ENCODE measurements around the gene TARBP2.
"Not testable (repeated sequence)": the region's sequence is repeated elsewhere in the genome, so short reads cannot be mapped to it uniquely, and the experiment has no call there.

Gene TARBP2

GRCh38 chr12:53474077-53474476 lies 27.0 kb upstream of the TARBP2 start:
- FAIRE-seq (no peak), DNase-seq (ENCODE audit: insufficient read length, low spot score) (no peak)

DNA sequence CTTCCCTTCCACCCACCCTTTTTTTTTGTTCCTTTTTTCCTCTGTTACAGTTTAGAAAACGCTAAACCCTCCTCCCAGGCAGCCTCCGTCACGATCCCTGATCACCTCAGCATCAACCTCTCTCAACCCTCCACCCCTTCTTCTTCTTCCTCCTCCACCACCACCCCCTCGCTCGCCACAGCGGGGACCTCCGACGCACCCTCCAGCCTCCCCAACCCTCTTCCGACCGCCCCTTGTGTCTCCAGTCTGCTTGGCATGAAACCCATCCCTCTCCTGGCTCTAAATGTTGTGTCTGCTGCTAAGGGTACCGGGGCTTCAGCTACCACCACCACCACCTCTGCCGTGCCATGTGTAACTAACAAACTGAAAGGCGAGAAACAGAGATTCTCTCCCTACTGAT lies 26.3 kb upstream of the TARBP2 start:
- DNase-seq (ENCODE audit: insufficient read length, low spot score): no peak
- no peak for FAIRE-seq

GRCh38 chr12:53476769-53477209 lies 24.3 kb upstream of the TARBP2 start:
- FAIRE-seq (no peak), DNase-seq (ENCODE audit: insufficient read length, low spot score) (no peak)

DNA sequence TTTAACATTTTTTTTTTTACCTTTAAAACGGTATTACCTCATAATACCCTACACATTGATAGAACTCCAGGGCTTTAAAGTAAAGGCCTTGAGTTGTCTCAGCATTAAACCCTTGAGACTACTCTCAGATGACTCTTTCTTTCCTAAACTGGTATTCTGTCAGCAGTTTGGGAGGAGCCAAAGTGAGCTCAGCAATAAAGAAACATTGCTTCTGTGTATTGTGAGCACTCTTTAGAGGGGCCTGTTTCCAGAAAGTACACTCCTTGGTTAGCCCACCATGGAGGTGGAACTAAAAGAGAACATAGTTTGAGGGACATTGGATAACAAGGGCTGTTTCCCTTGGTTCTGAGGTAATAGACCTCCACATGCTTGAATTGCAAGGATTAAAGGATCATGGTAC lies 22.2 kb upstream of the TARBP2 start:
- DNase-seq (ENCODE audit: insufficient read length, low spot score) (no peak), FAIRE-seq (no peak)

GRCh38 chr12:53479331-53479730 lies 21.8 kb upstream of the TARBP2 start:
- no peak for DNase-seq (ENCODE audit: insufficient read length, low spot score)
- no peak for FAIRE-seq

GRCh38 chr12:53480491-53481442 lies 20.3 kb upstream of the TARBP2 start:
- no peak for FAIRE-seq
- no peak for DNase-seq (ENCODE audit: insufficient read length, low spot score)

DNA sequence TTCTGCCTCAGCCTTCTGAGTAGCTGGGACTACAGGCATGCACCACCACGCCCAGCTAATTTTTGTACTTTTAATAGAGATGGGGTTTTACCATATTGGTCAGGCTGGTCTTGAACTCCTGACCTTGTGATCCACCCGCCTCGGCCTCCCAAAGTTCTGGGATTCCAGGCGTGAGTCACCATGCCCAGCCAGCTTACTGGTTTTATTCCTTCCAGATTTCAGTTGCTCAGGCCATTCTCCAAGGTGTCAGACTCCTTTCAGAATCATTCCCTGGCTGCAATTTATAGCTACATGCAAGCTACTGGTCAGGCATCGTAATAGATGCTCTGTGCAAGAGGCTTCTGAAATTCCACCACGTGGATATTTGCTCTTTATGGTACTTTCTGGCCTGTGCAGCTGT lies 19.6 kb upstream of the TARBP2 start:
- DNase-seq (ENCODE audit: insufficient read length, low spot score); FAIRE-seq: not testable (repeated sequence)

DNA sequence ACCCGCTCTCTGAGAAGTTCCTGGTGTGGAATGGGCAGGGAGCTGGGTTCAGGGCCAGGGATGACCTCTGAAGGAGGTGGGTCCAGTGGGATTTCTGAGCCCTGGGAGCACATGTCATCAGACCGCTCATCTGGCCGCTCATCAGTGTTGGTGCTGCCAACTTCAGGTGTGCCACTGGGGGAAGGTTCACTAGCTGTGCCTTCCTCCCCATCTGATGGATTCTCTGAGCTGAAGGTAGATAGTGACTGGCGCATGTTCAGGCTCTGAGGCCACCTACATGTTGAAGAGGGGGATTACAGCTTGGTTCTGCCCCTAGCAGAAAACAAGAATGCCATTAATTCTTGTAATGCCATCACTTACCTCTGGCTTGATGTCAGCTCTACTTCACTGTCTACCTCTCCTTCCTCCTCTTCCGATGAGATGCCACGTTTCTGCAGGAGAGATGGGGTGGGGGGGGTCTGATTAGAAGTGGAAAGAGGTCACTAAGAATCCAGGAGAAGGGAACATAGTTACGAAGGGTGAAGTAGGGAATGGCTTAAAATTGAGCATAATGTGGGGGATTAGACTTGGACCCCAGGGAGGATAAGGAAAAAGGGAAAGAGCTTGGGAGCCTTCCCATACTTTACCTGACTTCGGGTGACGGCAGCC lies 19.0 kb upstream of the TARBP2 start:
- DNase-seq (ENCODE audit: insufficient read length, low spot score): no peak
- FAIRE-seq: no peak

DNA sequence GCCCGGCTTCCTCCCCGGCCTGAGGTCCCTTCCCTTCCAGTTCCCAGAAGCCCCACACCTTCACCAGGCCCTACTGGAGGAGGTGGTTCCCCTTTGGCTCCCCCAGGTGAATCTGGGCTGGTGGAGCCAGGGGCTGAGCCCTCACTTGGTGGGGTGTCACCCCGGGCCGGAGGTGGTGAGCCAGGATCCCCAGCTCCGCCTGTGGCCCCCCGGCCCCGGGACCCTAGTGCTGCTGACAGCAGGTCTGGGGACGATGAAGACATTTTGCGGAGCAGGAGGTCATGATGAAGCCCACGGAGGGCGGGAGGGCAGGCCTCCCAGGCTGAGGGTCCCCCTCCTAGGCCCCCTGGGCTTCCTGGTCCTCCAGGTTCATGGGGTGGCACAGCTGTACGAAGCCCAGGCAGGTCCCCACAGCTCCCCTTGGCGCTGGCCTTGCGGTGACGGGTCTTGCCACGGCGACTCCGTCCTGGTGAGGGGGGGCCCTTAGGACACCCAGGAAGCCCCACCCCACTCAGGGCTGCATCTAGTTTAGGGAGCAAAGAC lies 18.4 kb upstream of the TARBP2 start:
- DNase-seq (ENCODE audit: insufficient read length, low spot score) (no peak), FAIRE-seq (no peak)

GRCh38 chr12:53483225-53483978 lies 17.7 kb upstream of the TARBP2 start:
- DNase-seq (ENCODE audit: insufficient read length, low spot score) (no peak), FAIRE-seq (no peak)

- no peak for FAIRE-seq
- no peak for DNase-seq (ENCODE audit: insufficient read length, low spot score)
Observed at GRCh38 chr12:53483979-53484377, 17.1 kb upstream of the TARBP2 start.

DNA sequence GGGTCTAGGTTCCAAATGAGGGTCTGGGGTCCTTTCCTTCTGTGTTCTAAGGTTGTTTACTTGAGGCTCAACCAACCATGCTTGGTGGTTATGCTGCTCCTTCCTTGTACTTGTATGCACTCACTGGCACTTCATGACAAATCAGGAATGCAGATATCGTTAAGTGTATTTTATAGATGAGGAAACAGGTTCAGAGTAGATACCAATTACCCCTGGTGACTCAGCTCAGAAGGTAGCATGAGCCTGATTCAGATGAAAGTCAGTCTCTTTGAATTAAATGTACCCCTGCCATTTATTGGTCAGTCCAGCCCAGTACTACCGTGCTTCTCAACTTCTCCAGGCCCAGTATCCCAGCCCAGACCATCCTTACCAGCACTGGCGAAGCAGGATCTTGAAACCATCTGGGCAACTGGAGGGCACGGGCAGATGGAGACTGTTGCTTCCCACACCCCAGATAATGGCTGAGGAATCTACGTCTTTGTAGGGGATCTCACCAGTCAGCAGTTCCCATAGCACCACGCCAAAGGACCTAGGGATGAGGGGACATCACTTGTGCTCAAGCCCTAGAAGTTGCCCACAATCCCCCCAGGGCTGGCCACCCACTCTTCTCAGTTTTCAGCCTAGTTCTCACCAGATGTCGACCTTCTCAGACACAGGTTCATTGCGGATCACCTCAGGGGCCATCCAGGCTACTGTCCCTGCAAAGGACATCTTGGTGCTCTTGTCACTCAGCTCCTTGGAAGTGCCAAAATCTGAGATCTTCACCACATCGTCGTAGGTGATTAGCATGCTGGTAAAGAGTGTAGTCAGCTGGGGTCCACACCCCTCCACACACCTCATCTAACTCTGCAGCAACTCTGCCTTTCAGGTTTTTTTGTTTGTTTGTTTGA lies 16.2 kb upstream of the TARBP2 start:
- no peak for FAIRE-seq
- DNase-seq (ENCODE audit: insufficient read length, low spot score): no peak

- FAIRE-seq (no peak), DNase-seq (ENCODE audit: insufficient read length, low spot score) (no peak)
Observed at GRCh38 chr12:53485955-53486735, 14.9 kb upstream of the TARBP2 start.

DNA sequence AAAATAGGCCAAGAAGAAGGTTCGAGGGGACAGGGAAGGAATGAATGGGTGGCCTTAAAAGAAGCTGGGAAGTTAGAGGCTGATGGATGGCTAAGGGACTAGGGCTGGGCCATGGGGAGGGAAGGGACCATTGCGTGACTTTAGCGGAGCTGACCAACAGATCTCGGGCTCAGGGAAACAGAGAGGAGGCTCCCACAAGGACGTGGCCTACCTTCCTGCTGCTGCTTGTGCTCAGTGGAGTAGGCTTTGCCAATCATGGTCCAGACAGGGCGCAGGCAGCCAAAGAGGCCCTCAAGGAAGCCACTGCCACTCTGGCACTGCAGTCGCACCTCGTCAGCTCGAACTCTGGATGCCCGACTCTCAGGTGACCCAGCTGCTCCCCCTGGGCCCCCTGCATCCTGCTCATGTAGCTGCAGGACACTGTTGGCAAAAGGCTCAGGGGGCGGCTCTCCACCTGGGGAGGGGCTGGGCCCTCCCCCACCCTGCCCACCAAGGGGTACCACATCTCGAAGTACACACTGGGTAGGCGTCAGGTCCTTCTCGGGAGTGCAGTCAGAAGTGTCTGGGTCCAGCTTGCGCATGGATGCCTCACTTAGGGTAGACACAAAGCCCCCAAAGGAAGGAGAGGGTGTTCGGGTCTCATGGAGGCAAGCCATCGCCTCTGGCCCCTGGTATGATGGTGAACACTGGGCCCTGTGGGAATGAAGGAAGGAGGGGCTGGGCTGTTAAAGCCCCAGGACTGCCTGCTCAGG lies 14.2 kb upstream of the TARBP2 start:
- no peak for FAIRE-seq
- no peak for DNase-seq (ENCODE audit: insufficient read length, low spot score)

- DNase-seq (ENCODE audit: insufficient read length, low spot score): no peak
- FAIRE-seq: no peak
Observed at GRCh38 chr12:53489242-53489864, 11.7 kb upstream of the TARBP2 start.

GRCh38 chr12:53492188-53492587 lies 8.9 kb upstream of the TARBP2 start:
- no peak for DNase-seq (ENCODE audit: insufficient read length, low spot score)
- no peak for FAIRE-seq

- peak; percentile 87 for DNase-seq (ENCODE audit: insufficient read length, low spot score)
- peak; percentile 80 for FAIRE-seq
Observed at GRCh38 chr12:53492830-53493609, 8.1 kb upstream of the TARBP2 start.
